Endothelial cell of umbilical vein (primary cell): ENCODE results near the gene KRTAP3-3. TPM values are rescaled to one million over a fixed set of nuclear protein-coding genes. Genes with fewer than 3 reads are reported as not detected.

Experiments
- BruUV-seq: library from RNA; stranded (reverse); fragments of 400-500 nt; replicated peaks from 2 replicates; lab custom pipeline; 2021; lab: Mats Ljungman, UMichigan
- CTCF ChIA-PET: fragments of 300-600, 350-600 bp; sonication (Branson Sonifier 250); formaldehyde crosslinking; loops from one replicate; lab custom pipeline; 2021; ENCODE audit warnings: antibody characterized with exemption, inconsistent platforms; lab: Charles Lee
- POLR2A ChIA-PET: fragments of 300-600, 350-600 bp; sonication (Branson Sonifier 250); formaldehyde crosslinking; loops from one replicate; lab custom pipeline; 2021; ENCODE audit warnings: antibody characterized with exemption, inconsistent platforms; lab: Charles Lee
- DNase-seq: peaks from one replicate; pipeline ENCODE4 v3.0.0-alpha.2; 2011; ENCODE audit warnings: low read depth, low spot score
- FAIRE-seq: peaks from 2 replicates; lab custom pipeline; 2011; peaks lifted over from hg19 to GRCh38; lab: Jason Lieb, UNC
- H2AFZ ChIP-seq: 2 replicates; pipeline ENCODE4 v1.6.0; 2012; ENCODE audit warnings: low read depth, low read length, control low read depth, inconsistent platforms
- H3K27ac ChIP-seq: 2 replicates; pipeline ENCODE4 v1.5.1; 2011; ENCODE audit warnings: low read depth, mild to moderate bottlenecking, control low read depth, low read length, moderate library complexity; ENCODE audit not compliant: insufficient read depth
- H3K27me3 ChIP-seq, 2 experiments: 2 replicates each; pipeline versions ENCODE4 v1.6.0 to v1.6.1; 2011; ENCODE audit warnings: low read length in 2 of 2, mixed read lengths in 1 of 2; ENCODE audit not compliant: control insufficient read depth in 2 of 2, insufficient read depth in 2 of 2
- H3K36me3 ChIP-seq, 2 experiments: 2 replicates in 1 of 2; 3 replicates in 1 of 2; pipeline ENCODE4 v1.5.1; 2011; ENCODE audit warnings: low read length in 2 of 2, mild to moderate bottlenecking in 1 of 2, moderate library complexity in 1 of 2; ENCODE audit not compliant: control insufficient read depth in 2 of 2, insufficient read depth in 2 of 2; ENCODE audit errors: extremely low read depth in 1 of 2
- H3K4me1 ChIP-seq: 3 replicates; pipeline ENCODE4 v1.5.1; 2011; ENCODE audit warnings: mild to moderate bottlenecking, low read length; ENCODE audit not compliant: control insufficient read depth, insufficient read depth; ENCODE audit errors: extremely low read depth
- H3K4me2 ChIP-seq: 2 replicates; pipeline ENCODE4 v1.6.1; 2011; ENCODE audit warnings: low read length, control low read depth, mixed read lengths; ENCODE audit not compliant: insufficient read depth
- H3K4me3 ChIP-seq, 3 experiments: fragments of 200-600 bp in 1 of 3; sonication (generic), shearing (Covaris generic) in 1 of 3; replicated peaks in 1 of 3; 2 replicates each; pipeline ENCODE4 v1.5.1; 2011 to 2016; ENCODE audit warnings: control low read depth in 3 of 3, low read length in 3 of 3, mild to moderate bottlenecking in 2 of 3, inconsistent platforms in 1 of 3, low read depth in 1 of 3, moderate library complexity in 1 of 3; ENCODE audit not compliant: insufficient read depth in 1 of 3
- H3K79me2 ChIP-seq: 2 replicates; pipeline ENCODE4 v1.6.0; 2012; ENCODE audit warnings: low read length, inconsistent platforms; ENCODE audit not compliant: control insufficient read depth, insufficient read depth
- H3K9ac ChIP-seq: replicated peaks from 2 replicates; pipeline ENCODE3; 2011; ENCODE audit warnings: low read length, control low read depth; ENCODE audit not compliant: insufficient read depth; ENCODE audit errors: extremely low read depth
- H3K9me1 ChIP-seq: replicated peaks from 3 replicates; pipeline ENCODE4 v1.6.0; 2011; ENCODE audit warnings: mild to moderate bottlenecking, low read length; ENCODE audit not compliant: control insufficient read depth, insufficient read depth; ENCODE audit errors: extremely low read depth
- H3K9me3 ChIP-seq: replicated peaks from 2 replicates; pipeline ENCODE4 v1.5.1; 2012; ENCODE audit warnings: low read length, inconsistent platforms; ENCODE audit not compliant: control insufficient read depth, insufficient read depth
- H4K20me1 ChIP-seq: replicated peaks from 2 replicates; pipeline ENCODE3; 2011; ENCODE audit warnings: mild to moderate bottlenecking, low read length; ENCODE audit not compliant: control insufficient read depth, insufficient read depth; ENCODE audit errors: extremely low read depth
- CTCF ChIP-seq, 2 donors: IDR thresholded peaks; 1 replicate in 1 of 2; 2 replicates in 1 of 2; pipeline ENCODE4 v1.5.1; 2011; ENCODE audit warnings: low read length in 2 of 2, mild to moderate bottlenecking in 2 of 2, moderate library complexity in 2 of 2, control low read depth in 1 of 2, inconsistent platforms in 1 of 2, low read depth in 1 of 2; ENCODE audit not compliant: insufficient read depth in 1 of 2; ENCODE audit errors: extremely low read depth in 1 of 2
- EZH2 ChIP-seq: IDR thresholded peaks from 2 replicates; pipeline ENCODE4 v1.6.1; 2012; ENCODE audit warnings: borderline replicate concordance, low read depth, mild to moderate bottlenecking, moderate library complexity, low read length, inconsistent platforms; ENCODE audit not compliant: severe bottlenecking
- GATA2 ChIP-seq: IDR thresholded peaks from 2 replicates; pipeline ENCODE4 v1.7.0; 2011; ENCODE audit warnings: low read depth, mild to moderate bottlenecking, moderate library complexity, mixed read lengths, low read length; ENCODE audit not compliant: insufficient read length, insufficient read depth
- MAX ChIP-seq: IDR thresholded peaks from 2 replicates; pipeline ENCODE4 v1.6.1; 2011; ENCODE audit not compliant: insufficient read depth, insufficient read length
- POLR2AphosphoS5 ChIP-seq: IDR thresholded peaks from 2 replicates; pipeline ENCODE4 v1.6.1; 2012; ENCODE audit warnings: low read depth, mild to moderate bottlenecking, control low read depth, low read length, moderate library complexity; ENCODE audit not compliant: insufficient read depth
- dilution Hi-C: fragments of 300-500 bp; cut with MboI; formaldehyde crosslinking; loops from one replicate; pipeline ENCODE4 v1.15.0; 2019; ENCODE audit warnings: low sequenced_read_pairs; ENCODE audit not compliant: extremely low pct_ligation_motif_present
- intact Hi-C: fragments of 100-400 bp; cut with micrococcal nuclease; formaldehyde crosslinking; loops from one replicate; pipeline ENCODE4 v1.10.0; 2022
- polyA plus RNA-seq, 4 experiments: library from polyadenylated mRNA; depleted of rRNA in 3 of 4; stranded (reverse) in 3 of 4; unstranded in 1 of 4; fragments of >200 nt; gene quantifications; 2 replicates each; pipeline versions ENCODE4 v1.2.1 to v1.2.3, GENCODE V29; 2011 to 2012; ENCODE audit warnings: missing spikeins in 1 of 4
- total RNA-seq: library from RNA; stranded (reverse); gene quantifications from 2 replicates; pipeline ENCODE4 v1.2.3, GENCODE V29; 2021

The KRTAP3-3 gene
- total and polyA plus RNA-seq, 2 donors (not counting 3 experiments of a cell fraction or from before 2014, with no cell fraction given) = not detected

- Histone ChIP-seq H2AFZ (no peak overlapping the region), H3K27me3 (peaks cover 0 to 2% of the 10 kb centered on the region in 2 experiments), H3K36me3 (no peaks in the 10 kb centered on the region), H3K4me3 (no peak overlapping the region), H3K79me2 (no peaks in the 10 kb centered on the region), H3K4me1 (no peaks in the 10 kb centered on the region), H3K4me2 (no peak overlapping the region), H3K27ac (no peak overlapping the region), H3K9me3 (no peaks in the 10 kb centered on the region), H3K9me1 (no peaks in the 10 kb centered on the region), H4K20me1 (no peaks in the 10 kb centered on the region), H3K9ac (no peak overlapping the region)
- TF ChIP-seq MAX = no peak
- DNase-seq (no peak), FAIRE-seq (no peak)
- intact Hi-C loops (loop anchor here (10.0 kb wide), 1 partner anchor 750 kb away; no protein-coding TSS in a partner anchor), dilution Hi-C loops (no loop called here)
- ChIA-PET POLR2A (no interaction called here), CTCF (no interaction called here)
- BruUV-seq = no TSS peak
Measured at GRCh38 chr17:41024697-41025096, 30.7 kb upstream of the KRTAP3-3 start.

- dilution Hi-C loops (no loop called here), intact Hi-C loops (loop anchor here (10.0 kb wide), 1 partner anchor 746 kb away; no protein-coding TSS in a partner anchor)
- H3K4me3 ChIP-seq = no peak overlapping the region
- H3K4me2 ChIP-seq = no peak overlapping the region
- H3K4me1 ChIP-seq = no peaks in the 10 kb centered on the region
- no peaks in the 10 kb centered on the region for H3K9me1 ChIP-seq
- no peak for DNase-seq
- CTCF ChIA-PET = no interaction called here
- no peaks in the 10 kb centered on the region for H3K79me2 ChIP-seq
- TF ChIP-seq EZH2 (no peak), MAX (no peak), CTCF (IDR thresholded peaks at IDR 0.05; ENCODE audit: extremely low read depth in 1 of 2, insufficient read depth in 1 of 2, low read depth in 1 of 2, low read length in 2 of 2) (no peak), GATA2 (no peak), POLR2AphosphoS5 (no peak)
- no TSS peak for BruUV-seq
- POLR2A ChIA-PET = no interaction called here
- no peaks in the 10 kb centered on the region for H4K20me1 ChIP-seq
- no peak overlapping the region for H3K27ac ChIP-seq
- H3K9me3 ChIP-seq = no peaks in the 10 kb centered on the region
- no peaks in the 10 kb centered on the region for H3K36me3 ChIP-seq
- FAIRE-seq = no peak
- H3K27me3 ChIP-seq = peaks cover 0 to 2% of the 10 kb centered on the region in 2 experiments
- H3K9ac ChIP-seq = no peak overlapping the region
- no peak overlapping the region for H2AFZ ChIP-seq
Measured at GRCh38 chr17:41020336-41020735, 26.4 kb upstream of the KRTAP3-3 start.
